Activated B cell treated with CpG ODN at 0.5 μM for 24 hours (primary cell): ENCODE measurements around the gene ZNF408. TPM values are rescaled to one million over a fixed set of nuclear protein-coding genes. Genes with fewer than 3 reads are reported as not detected.
A peak's percentile ranks its signal among the peaks of the same experiment; 100 is the strongest.

Experiments used
- ATAC-seq: fragments of 200-7000 bp; cut with Tn5 transposase; one replicate; pipeline ENCODE4 v1.10.0; 2021; ENCODE audit warnings: low read depth, mild to moderate bottlenecking, moderate library complexity
- CTCF ChIA-PET: fragments of 350-600 bp; sonication (Branson Sonifier 250); formaldehyde crosslinking; loops from one replicate; lab custom pipeline; 2021; ENCODE audit warnings: antibody characterized with exemption; lab: Charles Lee
- POLR2A ChIA-PET: fragments of 350-600 bp; sonication (Branson Sonifier 250); formaldehyde crosslinking; loops from one replicate; lab custom pipeline; 2021; ENCODE audit warnings: antibody characterized with exemption; lab: Charles Lee
- DNase-seq: peaks from one replicate; pipeline ENCODE4 v3.0.0; 2022
- H3K27ac Mint-ChIP-seq: one replicate; pipeline ENCODE4 v1.8.0; 2020; ENCODE audit warnings: mixed read lengths
- H3K27me3 Mint-ChIP-seq: one replicate; pipeline ENCODE4 v1.8.0; 2021; ENCODE audit warnings: mixed read lengths
- H3K36me3 Mint-ChIP-seq: one replicate; pipeline ENCODE4 v1.8.0; 2021; ENCODE audit warnings: low read depth, mixed read lengths
- H3K4me1 Mint-ChIP-seq: one replicate; pipeline ENCODE4 v1.8.0; 2021; ENCODE audit warnings: mixed read lengths
- H3K4me3 Mint-ChIP-seq: one replicate; pipeline ENCODE4 v1.8.0; 2020; ENCODE audit warnings: mild to moderate bottlenecking, mixed read lengths
- H3K9me3 Mint-ChIP-seq: one replicate; pipeline ENCODE4 v1.8.0; 2020; ENCODE audit warnings: mixed read lengths
- intact Hi-C: fragments of 100-400 bp; cut with micrococcal nuclease; formaldehyde crosslinking; loops from one replicate; pipeline ENCODE4 v1.15.1; 2024
- total RNA-seq: library from RNA; stranded (reverse); gene quantifications from 2 replicates; pipeline ENCODE4 v1.2.3, GENCODE V29; 2022
- TF ChIP-seq, protein P1 (sequence below): fragments of 200-600 bp; IDR thresholded peaks from one replicate; pipeline ENCODE4 v1.8.0; 2022; ENCODE audit warnings: antibody characterized with exemption, mild to moderate bottlenecking

Gene ZNF408
- total RNA-seq, 1 donor from 2014 or later, result 16.1 TPM

DNA sequence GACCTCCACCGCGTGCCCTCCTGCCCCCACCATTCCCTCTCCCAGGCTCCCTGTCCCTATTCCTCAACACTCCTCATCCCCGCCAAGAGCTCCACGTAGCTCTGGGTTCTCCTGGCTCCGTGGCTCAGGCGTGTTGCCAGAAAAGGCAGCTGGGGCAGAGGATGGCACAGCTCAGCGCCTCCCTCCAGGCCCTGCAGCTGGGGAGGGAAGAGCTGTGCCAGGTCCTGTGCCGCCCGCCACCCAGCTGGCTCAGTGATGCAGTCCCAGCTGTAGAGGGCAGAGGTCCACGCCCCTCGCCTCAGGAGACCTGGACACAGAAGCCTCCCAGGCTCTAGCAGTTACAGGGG is 4.6 kb upstream of the ZNF408 start:
- POLR2A ChIA-PET, result no interaction called here
- ATAC-seq, result no peak

DNA sequence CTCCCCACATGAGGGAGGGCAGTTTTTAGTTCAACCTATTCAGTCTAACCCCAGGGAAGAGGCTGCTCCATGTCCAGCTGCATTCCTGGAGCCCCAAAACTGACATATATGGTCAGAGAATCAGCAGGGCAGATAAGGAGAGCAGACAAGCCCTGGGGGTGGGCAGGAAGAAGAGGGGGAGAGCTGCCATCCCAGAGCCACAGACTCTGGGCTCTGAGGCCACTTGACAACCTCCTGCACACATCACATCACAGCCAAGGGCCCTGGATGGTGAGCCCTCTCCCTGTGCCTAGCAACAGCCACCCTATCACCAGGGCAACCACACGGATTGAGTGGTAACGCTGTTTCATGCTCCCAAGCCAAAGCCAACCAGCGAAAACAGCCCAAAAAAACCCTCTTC is 3.5 kb upstream of the ZNF408 start:
- ChIA-PET POLR2A (interaction anchor here (1.6 kb wide), 1 partner anchor 104 kb away, joined by 4 read pairs; the partner anchor contains the start of gene AMBRA1), CTCF (no interaction called here)
- Mint-ChIP-seq H3K36me3 (peaks cover 60% of the 10 kb centered on the region), H3K27me3 (no peaks in the 10 kb centered on the region), H3K27ac (no peak overlapping the region), H3K4me3 (peak overlapping the region; percentile 1), H3K9me3 (no peaks in the 10 kb centered on the region), H3K4me1 (peaks cover 43% of the 10 kb centered on the region)
- intact Hi-C loops, result no loop called here
- DNase-seq (no peak), ATAC-seq (no peak)
- TF ChIP-seq, protein P1, sequence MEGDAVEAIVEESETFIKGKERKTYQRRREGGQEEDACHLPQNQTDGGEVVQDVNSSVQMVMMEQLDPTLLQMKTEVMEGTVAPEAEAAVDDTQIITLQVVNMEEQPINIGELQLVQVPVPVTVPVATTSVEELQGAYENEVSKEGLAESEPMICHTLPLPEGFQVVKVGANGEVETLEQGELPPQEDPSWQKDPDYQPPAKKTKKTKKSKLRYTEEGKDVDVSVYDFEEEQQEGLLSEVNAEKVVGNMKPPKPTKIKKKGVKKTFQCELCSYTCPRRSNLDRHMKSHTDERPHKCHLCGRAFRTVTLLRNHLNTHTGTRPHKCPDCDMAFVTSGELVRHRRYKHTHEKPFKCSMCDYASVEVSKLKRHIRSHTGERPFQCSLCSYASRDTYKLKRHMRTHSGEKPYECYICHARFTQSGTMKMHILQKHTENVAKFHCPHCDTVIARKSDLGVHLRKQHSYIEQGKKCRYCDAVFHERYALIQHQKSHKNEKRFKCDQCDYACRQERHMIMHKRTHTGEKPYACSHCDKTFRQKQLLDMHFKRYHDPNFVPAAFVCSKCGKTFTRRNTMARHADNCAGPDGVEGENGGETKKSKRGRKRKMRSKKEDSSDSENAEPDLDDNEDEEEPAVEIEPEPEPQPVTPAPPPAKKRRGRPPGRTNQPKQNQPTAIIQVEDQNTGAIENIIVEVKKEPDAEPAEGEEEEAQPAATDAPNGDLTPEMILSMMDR, result no peak

More for the DNA sequence above, 4.6 kb upstream of the ZNF408 start:
- TF ChIP-seq, protein P1, result no peak
- Mint-ChIP-seq H3K4me1 (peaks cover 34% of the 10 kb centered on the region), H3K27me3 (no peaks in the 10 kb centered on the region), H3K4me3 (no peak overlapping the region), H3K27ac (no peak overlapping the region), H3K9me3 (no peaks in the 10 kb centered on the region), H3K36me3 (peaks cover 59% of the 10 kb centered on the region)
- no peak for DNase-seq
- CTCF ChIA-PET, result no interaction called here
- intact Hi-C loops, result no loop called here

DNA sequence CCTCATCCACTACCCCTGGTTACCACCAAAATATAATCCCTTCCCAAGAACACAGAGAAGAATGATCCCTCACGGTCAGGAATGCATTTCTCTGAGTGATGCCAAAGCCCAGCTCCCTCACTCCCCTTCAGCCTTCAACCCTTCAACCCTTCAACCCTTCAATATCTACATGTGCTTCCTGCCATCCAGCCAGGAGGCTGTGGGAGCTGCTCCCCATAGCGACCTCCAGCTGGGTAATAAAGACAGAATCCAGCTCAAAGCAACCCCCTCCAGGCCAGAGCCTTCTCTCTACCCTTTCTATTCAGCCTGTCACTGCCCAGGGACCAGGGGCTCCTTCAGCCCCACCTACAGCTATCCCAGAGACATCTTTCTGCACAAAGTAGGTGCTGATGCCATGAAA is 3.1 kb upstream of the ZNF408 start:
- intact Hi-C loops, result no loop called here
- Mint-ChIP-seq H3K27ac (no peak overlapping the region), H3K9me3 (no peaks in the 10 kb centered on the region), H3K27me3 (no peaks in the 10 kb centered on the region), H3K4me3 (peak overlapping the region; percentile 1), H3K4me1 (peaks cover 47% of the 10 kb centered on the region), H3K36me3 (peaks cover 61% of the 10 kb centered on the region)
- POLR2A ChIA-PET, result interaction anchor here (1.6 kb wide), 1 partner anchor 104 kb away, joined by 4 read pairs; the partner anchor contains the start of gene AMBRA1
- TF ChIP-seq, protein P1, result no peak
- CTCF ChIA-PET, result no interaction called here
- ATAC-seq, result no peak
- DNase-seq, result no peak

DNA sequence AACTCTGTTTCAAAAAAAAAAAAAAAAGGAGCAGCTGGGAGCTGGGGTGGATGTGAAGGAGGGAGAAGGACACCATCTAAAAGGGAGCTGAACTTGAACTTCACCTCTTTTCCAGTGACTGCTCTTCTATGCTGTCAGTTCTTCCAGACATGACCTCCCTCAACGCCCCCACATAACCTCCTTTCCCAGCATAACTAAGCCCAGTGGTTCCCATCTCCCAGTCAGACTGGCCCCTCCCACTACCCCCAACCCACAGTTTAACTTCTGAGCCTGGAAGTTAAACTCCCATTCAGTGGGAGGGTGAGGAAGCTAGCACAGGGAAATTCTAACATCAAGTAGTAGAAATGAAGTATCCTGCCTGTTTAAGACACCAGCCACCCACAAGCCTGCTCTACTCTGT is 2.2 kb upstream of the ZNF408 start:
- Mint-ChIP-seq H3K4me3 (no peak overlapping the region), H3K27me3 (no peaks in the 10 kb centered on the region), H3K9me3 (no peaks in the 10 kb centered on the region), H3K36me3 (peaks cover 61% of the 10 kb centered on the region), H3K27ac (no peak overlapping the region), H3K4me1 (peaks cover 54% of the 10 kb centered on the region)
- DNase-seq (no peak), ATAC-seq (no peak)
- intact Hi-C loops, result no loop called here
- CTCF ChIA-PET, result no interaction called here
- TF ChIP-seq, protein P1, result no peak
- POLR2A ChIA-PET, result no interaction called here

DNA sequence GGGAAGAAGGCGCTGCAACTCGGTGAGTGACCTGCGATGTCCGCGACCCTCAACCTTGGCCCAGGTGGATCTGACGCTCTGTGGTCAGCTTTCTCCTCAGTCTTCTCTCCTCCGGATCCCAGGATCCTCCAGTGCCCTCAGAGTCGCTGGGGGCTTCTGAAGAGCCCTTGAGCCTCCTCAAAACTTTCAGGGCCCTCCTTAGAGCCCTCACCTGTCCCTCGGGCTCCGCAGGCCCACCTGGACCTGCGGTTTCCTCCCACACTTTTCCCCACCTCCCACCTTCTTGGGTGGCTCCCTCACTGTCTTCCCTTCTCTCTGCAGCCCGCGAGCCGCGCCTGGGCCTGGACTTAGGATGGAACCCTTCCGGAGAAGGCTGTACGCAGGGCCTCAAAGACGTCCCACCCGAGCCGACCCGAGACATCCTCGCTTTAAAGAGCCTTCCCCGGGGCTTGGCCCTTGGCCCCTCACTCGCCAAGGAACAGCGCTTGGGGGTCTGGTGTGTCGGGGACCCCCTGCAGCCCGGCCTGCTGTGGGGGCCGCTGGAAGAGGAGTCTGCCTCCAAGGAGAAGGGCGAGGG is 335 bp downstream of the ZNF408 start:
- Mint-ChIP-seq H3K4me3 (peak overlapping the region; percentile 99), H3K4me1 (peaks cover 51% of the 10 kb centered on the region), H3K9me3 (no peaks in the 10 kb centered on the region), H3K27ac (peak overlapping the region; percentile 95), H3K27me3 (no peaks in the 10 kb centered on the region), H3K36me3 (peaks cover 61% of the 10 kb centered on the region)
- TF ChIP-seq, protein P1, result no peak
- ChIA-PET POLR2A (interaction anchor here (0.6 to 1.7 kb wide), 10 partner anchors 10 to 1014 kb away, joined by 3 to 16 read pairs (median 5); partner anchors contain the start of genes AGBL2, AMBRA1, ATG13 and CSTPP1), CTCF (interaction anchor here (0.8 kb wide), 1 partner anchor 547 kb away, joined by 3 read pairs; the partner anchor contains the start of gene ACP2)
- no peak for DNase-seq
- no peak for ATAC-seq
- intact Hi-C loops, result loop anchor here (5.0 to 10.0 kb wide), 4 partner anchors 146 to 1756 kb away; partner anchors contain the start of genes CKAP5 and SLC39A13
